GM06990 (cell line): ENCODE results near the gene LINC00632.

Experiments used
- DNase-seq: peaks from one replicate; pipeline ENCODE4 v3.0.0-alpha.2; 2011; ENCODE audit not compliant: insufficient read length; ENCODE audit errors: extremely low read depth
- H3K27me3 ChIP-seq: replicated peaks from 2 replicates; pipeline ENCODE4 v1.6.0; 2011; ENCODE audit warnings: low read length; ENCODE audit not compliant: control insufficient read depth, insufficient read depth
- H3K36me3 ChIP-seq: 2 replicates; pipeline ENCODE4 v1.5.1; 2011; ENCODE audit warnings: low read length; ENCODE audit not compliant: control insufficient read depth, insufficient read depth
- H3K4me3 ChIP-seq: replicated peaks from 2 replicates; pipeline ENCODE4 v1.5.1; 2011; ENCODE audit warnings: low read depth, mild to moderate bottlenecking, control low read depth, low read length
- TF ChIP-seq, protein P1 (sequence below): IDR thresholded peaks from 2 replicates; pipeline ENCODE4 v1.5.1; 2011; ENCODE audit warnings: low read length, control low read depth, mild to moderate bottlenecking, inconsistent platforms; ENCODE audit not compliant: insufficient read depth, poor library complexity, severe bottlenecking

The LINC00632 gene

DNA sequence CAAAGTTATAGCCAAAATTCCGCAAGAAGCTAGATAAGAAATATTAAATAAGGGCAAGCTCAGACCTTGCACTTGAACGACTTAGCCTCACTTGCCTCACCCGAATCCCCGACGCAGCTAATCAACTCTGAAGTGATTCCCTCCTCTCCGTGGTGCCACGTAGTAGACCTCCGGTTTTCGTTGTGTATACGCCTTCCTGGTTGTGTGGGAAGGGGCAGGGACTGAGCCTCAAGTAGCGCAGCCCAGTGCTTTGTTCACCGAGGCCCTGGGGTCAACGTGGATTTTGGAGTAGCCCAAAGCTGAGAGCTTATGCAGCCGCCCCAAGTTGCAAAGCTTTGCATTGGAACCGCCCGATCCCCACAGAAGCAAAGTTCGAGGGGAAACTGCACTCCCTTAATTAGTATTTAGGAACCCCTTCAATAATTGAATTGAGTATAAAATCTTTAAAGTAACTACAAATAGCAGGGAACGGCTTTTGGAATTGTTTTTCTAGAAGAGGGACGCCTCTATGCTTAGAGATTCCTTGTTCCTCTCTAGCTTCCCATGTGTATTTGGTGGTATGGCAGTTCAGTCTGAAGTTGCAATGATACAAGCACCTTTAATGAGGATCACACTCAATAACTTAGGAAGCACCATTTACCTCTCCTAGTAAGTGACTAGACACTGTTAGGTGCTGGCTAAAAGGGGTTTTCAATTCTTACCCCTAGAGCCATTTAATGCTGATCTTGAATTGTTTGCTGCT is 55.7 kb downstream of the LINC00632 start:
- no peak for DNase-seq
- no peaks in the 10 kb centered on the region; the same call in 1 of the 2 replicates for H3K27me3 ChIP-seq
- H3K4me3 ChIP-seq: no peak overlapping the region

DNA sequence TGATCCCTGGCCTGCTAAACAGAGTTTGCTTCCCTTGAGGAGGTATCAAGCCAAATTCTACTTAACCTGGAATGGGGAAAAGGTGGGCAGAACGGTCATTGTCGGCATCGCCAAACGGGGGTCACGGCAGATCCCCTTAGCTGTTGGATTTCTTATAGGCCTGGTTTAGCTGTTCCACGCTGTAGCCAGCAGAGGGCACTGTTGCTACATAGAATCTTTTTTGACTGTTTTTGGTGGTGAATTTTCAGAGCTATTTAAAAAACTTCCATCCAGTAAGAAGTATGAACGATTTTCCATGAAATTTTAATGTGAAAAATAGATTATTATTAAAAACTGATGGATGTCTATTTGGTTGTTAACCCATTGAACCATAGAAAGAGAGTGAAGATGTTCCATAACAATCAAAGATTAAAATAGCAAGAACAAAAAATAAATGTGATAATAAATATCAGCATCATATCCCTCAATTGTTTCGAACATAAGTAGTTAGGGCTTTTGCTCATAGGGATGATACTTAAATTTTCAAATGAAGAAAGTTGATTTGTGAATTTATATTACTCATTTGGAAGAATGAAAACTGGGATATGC is 56.6 kb downstream of the LINC00632 start:
- H3K36me3 ChIP-seq: no peaks in the 10 kb centered on the region
- TF ChIP-seq, protein P1, sequence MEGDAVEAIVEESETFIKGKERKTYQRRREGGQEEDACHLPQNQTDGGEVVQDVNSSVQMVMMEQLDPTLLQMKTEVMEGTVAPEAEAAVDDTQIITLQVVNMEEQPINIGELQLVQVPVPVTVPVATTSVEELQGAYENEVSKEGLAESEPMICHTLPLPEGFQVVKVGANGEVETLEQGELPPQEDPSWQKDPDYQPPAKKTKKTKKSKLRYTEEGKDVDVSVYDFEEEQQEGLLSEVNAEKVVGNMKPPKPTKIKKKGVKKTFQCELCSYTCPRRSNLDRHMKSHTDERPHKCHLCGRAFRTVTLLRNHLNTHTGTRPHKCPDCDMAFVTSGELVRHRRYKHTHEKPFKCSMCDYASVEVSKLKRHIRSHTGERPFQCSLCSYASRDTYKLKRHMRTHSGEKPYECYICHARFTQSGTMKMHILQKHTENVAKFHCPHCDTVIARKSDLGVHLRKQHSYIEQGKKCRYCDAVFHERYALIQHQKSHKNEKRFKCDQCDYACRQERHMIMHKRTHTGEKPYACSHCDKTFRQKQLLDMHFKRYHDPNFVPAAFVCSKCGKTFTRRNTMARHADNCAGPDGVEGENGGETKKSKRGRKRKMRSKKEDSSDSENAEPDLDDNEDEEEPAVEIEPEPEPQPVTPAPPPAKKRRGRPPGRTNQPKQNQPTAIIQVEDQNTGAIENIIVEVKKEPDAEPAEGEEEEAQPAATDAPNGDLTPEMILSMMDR: peak; percentile 89
- H3K27me3 ChIP-seq: no peaks in the 10 kb centered on the region; the same call in 1 of the 2 replicates
- DNase-seq: no peak
- no peak overlapping the region for H3K4me3 ChIP-seq

More for the DNA sequence above, 55.7 kb downstream of the LINC00632 start:
- TF ChIP-seq, protein P1: no peak
- no peaks in the 10 kb centered on the region for H3K36me3 ChIP-seq

DNA sequence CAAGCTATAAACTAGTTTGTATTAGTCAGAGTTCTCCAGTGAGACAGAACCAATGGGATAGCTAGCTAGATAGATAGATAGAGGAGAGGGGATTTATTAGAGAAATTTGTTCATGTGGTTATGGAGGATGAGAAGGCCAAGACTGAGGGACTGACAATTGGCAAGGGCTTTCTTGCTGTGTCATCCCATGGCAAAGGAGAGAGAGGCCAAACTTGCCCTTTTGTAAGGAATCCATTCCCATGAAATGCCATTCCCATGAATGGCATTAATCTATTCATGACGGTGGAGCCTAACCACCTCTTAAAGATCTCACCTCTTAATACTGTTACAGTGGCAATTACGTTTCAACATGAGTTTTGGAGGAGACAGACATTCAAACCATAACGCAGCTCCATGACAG is 58.1 kb downstream of the LINC00632 start:
- TF ChIP-seq, protein P1: no peak
- Histone ChIP-seq H3K4me3 (no peak overlapping the region), H3K27me3 (no peaks in the 10 kb centered on the region; the same call in 1 of the 2 replicates), H3K36me3 (no peaks in the 10 kb centered on the region)
- no peak for DNase-seq

DNA sequence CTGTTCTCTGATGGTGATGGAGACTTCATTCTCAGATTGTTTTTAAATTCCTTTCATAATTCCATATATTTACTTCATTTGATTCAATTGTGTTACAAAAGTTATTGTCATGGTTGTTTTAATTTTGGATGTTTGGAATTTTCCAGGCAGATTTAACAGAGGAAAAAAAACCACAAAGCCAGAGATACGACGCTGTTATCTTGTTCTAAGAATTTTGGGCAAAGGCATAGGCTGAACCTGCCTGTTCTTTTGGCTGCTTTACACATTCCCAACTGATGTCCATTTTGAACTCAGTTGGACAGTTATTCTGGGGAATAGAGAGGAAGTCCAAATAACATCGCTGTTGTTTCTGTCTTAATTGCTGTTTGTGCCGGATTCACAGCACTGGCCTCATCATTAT is 65.7 kb downstream of the LINC00632 start:
- TF ChIP-seq, protein P1: no peak
- no peaks in the 10 kb centered on the region for H3K36me3 ChIP-seq
- no peak for DNase-seq
- no peaks in the 10 kb centered on the region for H3K27me3 ChIP-seq
- H3K4me3 ChIP-seq: no peak overlapping the region

DNA sequence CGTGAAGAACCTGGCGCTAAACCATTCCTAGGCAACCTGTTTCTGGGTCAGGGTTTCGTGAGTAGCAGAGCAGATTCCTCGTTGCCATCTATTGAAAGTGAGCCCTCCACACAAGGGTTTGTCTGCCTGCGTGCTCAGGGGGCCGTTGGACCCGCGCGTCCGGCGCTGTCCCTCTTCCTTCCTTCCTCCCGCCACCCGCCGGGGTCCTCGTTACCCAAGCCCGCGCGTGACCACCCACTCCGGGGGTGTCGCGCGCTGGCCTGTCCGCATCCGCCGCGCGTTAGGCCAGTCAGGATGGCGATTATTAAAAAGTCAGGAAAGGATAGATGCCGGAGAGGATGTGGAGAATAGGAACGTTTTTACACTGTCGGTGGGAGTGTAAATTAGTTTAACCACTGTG is 66.8 kb downstream of the LINC00632 start:
- no peaks in the 10 kb centered on the region for H3K27me3 ChIP-seq
- no peaks in the 10 kb centered on the region for H3K36me3 ChIP-seq
- H3K4me3 ChIP-seq: no peak overlapping the region
- TF ChIP-seq, protein P1: no peak
- no peak for DNase-seq
